ENCODE data around the gene STRIT1.
"Not testable (repeated sequence)": the region's sequence is repeated elsewhere in the genome, so short reads cannot be mapped to it uniquely, and the experiment has no call there.

The STRIT1 gene

DNA sequence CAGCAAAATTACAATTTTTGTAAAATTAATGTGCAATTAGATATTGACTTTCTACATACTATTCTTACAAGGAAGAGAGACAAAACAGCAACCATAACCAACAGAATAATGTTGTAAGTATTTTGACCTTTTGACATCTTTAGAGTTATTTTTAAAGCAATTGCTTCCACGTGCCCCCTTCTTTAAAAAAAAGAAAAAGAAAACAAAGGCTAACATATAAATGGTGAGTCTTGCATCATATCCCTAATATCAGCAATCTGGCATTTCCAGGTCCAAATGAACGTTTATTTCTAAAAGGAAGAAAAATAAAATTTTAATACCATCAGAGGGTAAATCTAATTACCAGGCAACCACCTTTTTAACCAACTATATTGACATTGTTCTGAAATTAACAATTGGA lies 19.3 kb upstream of the STRIT1 start:
- DNase-seq: no peak

- DNase-seq: no peak
Observed at GRCh38 chr3:155309581-155309980, 16.1 kb upstream of the STRIT1 start.

DNA sequence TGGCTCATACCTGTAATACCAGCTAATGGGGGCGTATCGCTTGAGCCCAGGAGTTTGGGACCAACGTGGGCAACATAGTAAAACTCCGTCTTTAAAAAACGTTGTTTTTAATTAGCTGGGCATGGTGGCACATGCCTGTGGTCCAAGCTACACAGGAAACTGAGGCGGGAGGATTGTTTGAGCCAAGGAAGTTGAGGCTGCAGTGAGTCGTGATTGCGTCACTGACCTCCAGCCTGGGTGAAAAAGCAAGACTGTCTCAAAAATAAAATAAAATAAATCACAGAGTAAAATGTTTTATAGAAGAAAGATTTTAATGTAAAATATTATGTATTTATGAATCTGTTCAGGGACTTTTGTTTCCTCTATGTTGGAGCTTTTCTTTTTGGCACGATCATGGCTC lies 15.3 kb upstream of the STRIT1 start:
- no peak for DNase-seq

DNA sequence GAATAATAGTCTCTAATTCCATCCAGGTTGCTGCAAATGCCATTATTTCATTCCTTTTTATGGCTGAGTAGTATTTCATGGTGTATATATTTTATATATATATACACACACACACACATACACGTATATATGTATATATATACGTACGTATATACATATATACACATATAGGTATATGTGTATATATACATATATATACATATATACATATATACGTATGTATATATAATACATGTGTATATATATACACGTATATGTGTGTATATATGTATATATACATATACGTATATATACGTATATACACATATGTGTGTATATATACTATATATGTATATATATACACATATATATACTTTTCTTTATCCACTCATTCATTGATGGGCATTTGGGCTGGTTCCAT lies 13.7 kb upstream of the STRIT1 start:
- DNase-seq: no peak

- DNase-seq: no peak
Observed at GRCh38 chr3:155304394-155304793, 10.9 kb upstream of the STRIT1 start.

DNA sequence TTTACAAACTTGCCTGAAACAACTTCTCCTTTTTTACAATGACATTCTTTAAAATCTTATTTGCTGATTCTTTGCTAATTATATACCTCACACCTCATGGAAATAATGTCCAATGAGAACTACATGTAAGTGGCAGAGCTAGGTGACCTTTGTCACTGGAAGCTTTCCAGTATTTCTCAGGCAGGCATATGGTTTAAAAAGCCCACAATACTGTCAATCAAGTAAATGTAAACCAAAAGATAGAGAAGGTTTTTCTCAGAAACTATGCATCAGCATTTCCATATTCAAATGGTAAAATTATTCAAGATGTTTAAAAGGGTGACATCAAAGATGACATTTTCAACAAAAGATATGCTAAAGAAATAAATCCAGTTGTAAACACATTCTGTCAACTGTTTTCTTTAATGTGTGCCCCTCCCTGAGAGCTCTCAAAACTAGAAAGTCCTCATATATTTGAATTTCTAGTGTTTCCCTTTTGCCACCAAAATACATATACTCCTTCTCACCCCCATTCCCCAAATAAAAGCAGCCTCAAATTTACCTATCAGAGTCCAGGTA lies 10.1 kb upstream of the STRIT1 start:
- no peak for DNase-seq

DNA sequence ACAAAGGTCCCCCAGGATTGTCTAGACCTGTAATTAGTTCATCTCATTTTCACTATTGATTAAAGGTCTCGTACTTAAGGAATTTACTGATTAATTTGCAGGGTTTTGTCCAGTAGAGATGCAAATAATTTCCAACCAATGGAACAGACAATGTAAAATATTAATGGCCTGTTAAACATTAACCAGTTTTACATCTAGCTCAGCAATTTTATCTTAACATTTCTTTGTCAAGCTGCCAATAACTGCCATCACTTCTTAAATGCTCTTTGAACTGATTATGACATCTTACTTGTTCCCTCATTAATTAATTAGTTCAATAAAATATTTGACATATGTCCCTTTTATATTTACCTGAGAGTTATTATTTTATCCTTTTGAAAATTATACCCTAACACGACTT lies 9.4 kb upstream of the STRIT1 start:
- DNase-seq: no peak

GRCh38 chr3:155302481-155302880 lies 9.0 kb upstream of the STRIT1 start:
- no peak for DNase-seq

- no peak for DNase-seq
Observed at GRCh38 chr3:155297100-155297499, 3.6 kb upstream of the STRIT1 start.

GRCh38 chr3:155296413-155296812 lies 2.9 kb upstream of the STRIT1 start:
- no peak for DNase-seq

DNA sequence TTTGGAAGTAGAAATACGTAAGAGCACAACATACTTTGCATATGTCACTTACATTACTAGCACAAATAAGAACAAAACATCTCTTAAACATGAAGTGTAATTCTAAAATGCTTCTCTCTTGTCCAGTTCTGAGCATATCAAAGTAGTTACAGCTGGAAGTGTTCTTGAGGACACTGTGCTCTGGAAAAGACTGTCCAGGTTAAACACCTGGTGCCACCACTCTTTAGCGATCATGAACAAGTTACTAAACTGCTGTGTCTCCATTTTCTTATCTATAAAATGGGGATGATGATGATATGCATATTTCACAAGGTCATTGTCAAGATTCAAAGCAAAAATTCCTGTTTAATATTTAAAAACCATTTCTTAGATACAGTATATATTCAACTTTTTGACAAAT lies 790 bp downstream of the STRIT1 start:
- no peak for DNase-seq

DNA sequence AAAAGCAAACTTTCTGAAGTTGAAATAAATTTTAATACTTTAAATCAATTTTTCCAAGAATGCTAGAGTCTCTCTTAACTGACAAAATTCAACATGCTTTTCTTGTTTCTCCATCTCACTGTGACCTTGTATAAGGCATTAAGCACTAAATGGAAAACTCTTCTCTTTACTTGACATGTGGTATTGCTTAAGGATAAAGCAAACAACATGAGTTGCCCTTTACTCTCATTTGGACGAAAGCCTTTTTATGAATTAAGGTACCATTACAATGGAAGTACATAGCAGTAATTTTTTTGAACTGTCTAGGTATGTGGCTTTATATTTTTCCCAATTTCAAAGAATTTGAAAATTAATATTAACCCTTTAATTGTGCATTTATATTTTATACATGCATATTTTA lies 1.4 kb downstream of the STRIT1 start:
- no peak for DNase-seq

GRCh38 chr3:155286736-155287135 lies 6.7 kb downstream of the STRIT1 start:
- no peak for DNase-seq

DNA sequence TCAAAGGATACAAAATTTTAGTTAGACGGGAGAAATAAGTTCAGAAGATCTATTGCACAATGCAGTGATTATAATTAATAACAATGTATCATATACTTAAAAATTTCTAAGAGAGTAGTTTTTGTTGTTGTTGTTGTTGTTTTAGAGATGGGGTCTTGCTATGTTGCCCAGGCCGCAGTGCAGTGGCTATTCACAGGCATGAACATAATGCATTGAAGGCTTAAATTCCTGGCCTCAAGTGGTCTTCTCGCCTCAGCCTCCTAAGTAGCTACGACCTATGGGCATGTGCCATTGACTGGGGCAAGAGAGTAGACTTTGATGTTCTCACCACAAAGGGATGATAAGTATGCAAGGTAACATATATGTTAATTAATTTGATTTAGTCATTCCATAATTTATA lies 7.5 kb downstream of the STRIT1 start:
- DNase-seq: no peak

DNA sequence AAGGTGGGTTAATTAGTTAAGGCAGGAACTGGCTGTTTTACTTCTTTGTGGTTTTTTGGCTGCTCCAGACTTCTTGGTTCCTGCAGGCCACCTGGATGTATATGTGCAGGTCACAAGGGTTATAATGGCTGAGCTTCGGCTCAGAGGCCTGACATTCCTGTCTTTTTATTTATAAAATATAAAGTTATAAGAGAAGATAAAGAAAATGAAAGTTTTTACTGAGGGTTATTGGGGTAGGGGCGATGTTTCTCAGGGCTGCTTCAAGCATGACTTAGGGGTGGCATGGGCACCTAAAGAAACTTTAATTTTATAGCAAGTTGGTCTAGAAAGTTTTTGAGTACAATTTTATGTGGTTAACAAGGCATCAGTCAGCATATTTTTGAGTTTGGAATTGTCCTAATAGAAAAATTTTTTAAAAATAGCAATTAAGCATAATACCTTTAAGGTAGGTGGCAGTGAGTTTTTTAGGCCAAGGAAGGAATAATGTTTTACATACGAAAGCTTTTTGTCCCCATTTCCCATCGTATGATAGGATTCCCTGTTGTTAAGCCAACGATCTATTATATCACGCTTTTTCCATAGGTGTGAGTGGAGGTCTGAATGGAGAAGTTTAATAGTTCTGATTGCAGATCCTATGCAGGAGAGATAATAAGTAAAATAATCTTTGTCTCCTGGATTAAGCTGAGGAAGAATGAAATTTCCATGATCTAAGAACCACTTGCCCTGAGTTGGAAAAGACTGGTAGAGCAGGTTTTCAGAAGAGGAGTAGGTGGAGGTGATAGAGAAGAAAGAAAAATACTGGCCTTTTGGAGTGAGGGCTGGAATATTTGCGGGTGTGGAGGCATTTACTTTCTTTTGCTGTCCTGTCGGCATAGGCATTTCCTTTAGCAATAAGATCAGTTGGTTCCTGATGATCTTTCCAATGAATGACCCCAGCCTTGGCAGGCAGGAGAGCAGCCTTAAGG lies 10.1 kb downstream of the STRIT1 start:
- no peak for DNase-seq

DNA sequence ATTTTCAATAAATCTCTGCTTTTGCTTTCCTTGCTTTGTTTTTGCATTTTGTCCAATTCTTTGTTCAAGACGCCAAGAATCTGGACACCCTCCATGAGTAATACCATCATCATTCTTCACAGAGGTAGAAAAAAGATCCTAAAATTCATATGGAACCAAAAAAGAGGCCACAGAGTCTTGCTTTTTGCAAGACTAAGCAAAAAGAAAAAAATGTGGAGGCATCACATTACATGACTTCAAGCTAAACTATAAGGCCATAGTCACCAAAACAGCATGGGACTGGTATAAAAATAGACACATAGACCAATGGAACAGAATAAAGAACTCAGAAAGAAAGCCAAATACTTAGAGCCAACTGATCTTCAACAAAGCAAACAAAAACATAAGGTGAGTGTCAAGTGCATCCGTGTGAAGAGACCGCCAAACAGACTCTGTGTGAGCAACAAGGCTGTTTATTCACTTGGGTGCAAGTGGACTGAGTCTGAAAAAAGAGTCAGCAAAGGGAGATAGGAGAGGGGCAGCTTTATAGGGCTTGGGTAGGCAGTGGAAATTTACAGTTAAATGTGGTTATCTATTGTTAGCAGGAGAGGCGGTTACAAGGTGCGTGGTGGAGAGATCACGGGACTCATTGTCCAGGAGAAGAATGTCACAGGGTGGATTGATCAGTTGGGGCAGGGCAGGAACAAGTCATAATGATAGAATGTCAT lies 10.9 kb downstream of the STRIT1 start:
- DNase-seq: no peak

DNA sequence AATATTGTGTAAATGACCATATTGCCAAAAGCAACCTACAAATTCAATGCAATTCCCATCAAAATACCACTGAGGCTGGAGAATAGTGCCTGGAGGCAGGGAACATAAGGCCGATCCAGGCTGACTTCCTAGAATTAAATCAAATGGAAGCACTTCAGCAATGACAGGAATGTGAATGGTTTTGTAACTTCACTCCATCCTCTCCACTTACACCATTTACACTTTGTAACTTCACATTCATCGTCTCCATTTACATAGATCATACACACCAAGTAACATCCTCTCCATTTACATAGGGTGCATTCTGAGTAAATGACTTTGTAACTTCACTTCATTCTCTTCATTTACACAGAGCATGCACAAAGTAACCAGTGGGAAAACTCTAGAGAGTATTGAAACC lies 11.6 kb downstream of the STRIT1 start:
- DNase-seq: no peak

DNA sequence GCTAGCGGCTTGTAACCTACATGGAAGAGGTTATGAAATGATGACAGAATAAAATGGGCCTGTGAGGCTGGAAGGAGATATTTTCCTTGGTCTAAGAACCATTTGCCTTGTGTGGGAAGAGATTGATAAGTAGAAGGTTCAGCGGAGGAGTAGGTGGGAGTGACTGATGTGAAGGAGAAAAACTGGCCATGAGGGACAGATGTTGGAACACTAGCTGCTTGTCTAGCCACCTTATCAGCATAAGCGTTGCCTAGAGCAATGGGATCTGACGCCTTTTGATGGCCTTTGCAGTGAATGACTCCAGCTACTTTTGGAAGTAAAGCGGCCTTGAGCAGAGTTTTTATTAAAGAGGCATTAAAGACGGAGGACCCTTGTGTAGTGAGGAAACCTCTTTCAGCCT lies 17.4 kb downstream of the STRIT1 start:
- DNase-seq: not testable (repeated sequence)

- DNase-seq: not testable (repeated sequence)
Observed at GRCh38 chr3:155275159-155275754, 18.2 kb downstream of the STRIT1 start.

GRCh38 chr3:155274435-155274834 lies 19.0 kb downstream of the STRIT1 start:
- DNase-seq: not testable (repeated sequence)

DNA sequence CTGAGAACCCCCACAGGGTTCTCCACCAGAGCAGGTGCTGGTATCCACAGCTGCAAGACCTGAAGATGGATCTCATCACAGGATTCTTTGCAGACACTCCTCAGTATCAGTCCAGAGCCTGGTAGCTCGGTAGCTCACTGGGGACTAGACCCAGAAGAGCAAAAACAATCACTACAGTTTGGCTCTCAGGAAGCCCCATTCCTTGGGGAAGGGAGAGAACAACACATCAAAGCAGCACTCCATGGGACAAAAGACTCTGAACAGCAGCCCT lies 22.2 kb downstream of the STRIT1 start:
- DNase-seq: no peak

DNA sequence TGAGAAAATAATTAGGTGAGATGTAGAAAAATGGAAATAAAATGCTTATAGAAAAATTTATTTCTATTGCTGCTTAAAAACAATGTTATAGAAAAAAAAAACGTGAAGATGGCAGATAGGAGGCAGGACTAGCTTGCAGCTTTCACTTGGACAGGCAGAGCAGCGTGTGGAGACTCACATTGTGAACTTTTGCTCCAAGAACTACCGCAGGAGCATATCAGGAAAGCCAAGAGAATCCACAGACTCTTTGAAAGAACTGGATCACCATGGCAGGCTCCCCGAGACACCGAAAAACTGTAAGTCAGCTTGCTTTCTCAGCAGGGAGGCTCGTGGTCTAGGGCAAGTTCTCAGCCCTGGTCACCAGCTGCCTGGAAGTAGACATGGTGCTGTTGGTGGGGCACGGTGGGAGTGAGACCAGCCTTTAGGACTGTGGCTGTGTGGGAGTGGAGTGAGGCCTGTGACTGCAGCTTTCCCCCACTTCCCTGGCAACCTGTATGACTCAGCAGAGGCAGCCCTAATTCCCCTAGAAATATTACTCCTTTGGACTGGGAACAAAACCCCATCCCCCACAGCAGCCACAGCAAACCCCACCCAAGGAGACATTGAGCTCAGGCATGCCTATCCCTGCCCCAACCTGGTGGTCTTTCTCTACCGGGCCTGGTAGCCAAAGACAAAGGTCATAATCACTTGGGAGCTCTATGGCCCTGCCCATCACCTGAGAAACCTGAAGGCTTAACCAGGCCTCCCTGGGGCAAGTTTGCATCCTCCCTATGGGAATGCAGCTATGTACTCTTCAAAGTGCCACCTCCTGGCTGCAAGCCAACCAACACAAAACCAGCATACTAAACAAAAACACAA lies 22.8 kb downstream of the STRIT1 start:
- DNase-seq: no peak

- DNase-seq: no peak
Observed at GRCh38 chr3:155270063-155270462, 23.4 kb downstream of the STRIT1 start.

Data from activated naive CD4-positive, alpha-beta T cell (primary cell).